Astrocyte of the cerebellum (primary cell): ENCODE measurements around the gene UNCX.

Experiments
- DNase-seq: peaks from one replicate; pipeline ENCODE4 v3.0.0-alpha.2; 2011; ENCODE audit warnings: low read depth
- H3K4me3 ChIP-seq: 2 replicates; pipeline ENCODE4 v1.5.1; 2011; ENCODE audit warnings: mild to moderate bottlenecking, low read depth, low read length, moderate library complexity
- CTCF ChIP-seq: IDR thresholded peaks from 2 replicates; pipeline ENCODE4 v1.5.1; 2012; ENCODE audit warnings: low read length, low read depth, moderate library complexity, mild to moderate bottlenecking; ENCODE audit errors: missing control alignments
- in situ Hi-C: cut with HindIII; loops from 2 replicates; pipeline ENCODE4 v1.10.0; 2017; ENCODE audit warnings: low sequenced_read_pairs

The UNCX gene

GRCh38 chr7:1283337-1283736, 50.7 kb downstream of the UNCX start:
- no peak overlapping the region for H3K4me3 ChIP-seq
- no peak for DNase-seq
- no peak for TF ChIP-seq CTCF
- in situ Hi-C loops: no loop called here

- in situ Hi-C loops: no loop called here
- DNase-seq: no peak
- H3K4me3 ChIP-seq: no peak overlapping the region
- no peak for TF ChIP-seq CTCF
These were observed 51.5 kb downstream of the UNCX start for GRCh38 chr7:1283941-1284742.

GRCh38 chr7:1284743-1285458, 52.2 kb downstream of the UNCX start:
- in situ Hi-C loops: no loop called here
- TF ChIP-seq CTCF: no peak
- H3K4me3 ChIP-seq: no peak overlapping the region
- DNase-seq: no peak

- TF ChIP-seq CTCF: no peak
- in situ Hi-C loops: no loop called here
- H3K4me3 ChIP-seq: no peak overlapping the region
- no peak for DNase-seq
These were observed 53.1 kb downstream of the UNCX start for GRCh38 chr7:1285556-1286301.
